WTC11 (cell line): ENCODE measurements around the gene SAMD3.
"Not testable (repeated sequence)": the region's sequence is repeated elsewhere in the genome, so short reads cannot be mapped to it uniquely, and the experiment has no call there.

ENCODE experiments used
- ATF6 ChIP-seq: sonication (generic); formaldehyde crosslinking; IDR thresholded peaks from 2 replicates; pipeline ENCODE4 v1.8.1; 2023; ENCODE audit warnings: mild to moderate bottlenecking, missing genetic modification reagents
- CTCF ChIP-seq: fragments of 200-600 bp; IDR thresholded peaks from 2 replicates; pipeline ENCODE4 v1.8.0; 2022; ENCODE audit warnings: antibody characterized with exemption
- FOXP4 ChIP-seq: sonication (generic); formaldehyde crosslinking; IDR thresholded peaks from 2 replicates; pipeline ENCODE4 v1.8.0; 2022; ENCODE audit warnings: mild to moderate bottlenecking, missing genetic modification reagents
- MAX ChIP-seq: sonication (generic); formaldehyde crosslinking; IDR thresholded peaks from 2 replicates; pipeline ENCODE4 v1.8.0; 2022; ENCODE audit warnings: mild to moderate bottlenecking, missing genetic modification reagents
- ZNF281 ChIP-seq: sonication (generic); formaldehyde crosslinking; IDR thresholded peaks from 2 replicates; pipeline ENCODE4 v1.8.0; 2023; ENCODE audit warnings: mild to moderate bottlenecking, missing genetic modification reagents

- not testable (repeated sequence) for TF ChIP-seq CTCF; MAX (CRISPR knock-in tag); FOXP4 (CRISPR knock-in tag); ATF6; ZNF281 (CRISPR knock-in tag)
These were observed 37.3 kb upstream of the SAMD3 start for GRCh38 chr6:130260050-130260462.
